HS-5 (cell line): ENCODE results near the gene XRCC2.
A peak's percentile ranks its signal among the peaks of the same experiment; 100 is the strongest.
"Not testable (repeated sequence)": the region's sequence is repeated elsewhere in the genome, so short reads cannot be mapped to it uniquely, and the experiment has no call there.

Experiments
- DNase-seq: peaks from one replicate; pipeline ENCODE4 v3.0.0-alpha.2; 2012; ENCODE audit warnings: low read depth

Gene XRCC2

DNA sequence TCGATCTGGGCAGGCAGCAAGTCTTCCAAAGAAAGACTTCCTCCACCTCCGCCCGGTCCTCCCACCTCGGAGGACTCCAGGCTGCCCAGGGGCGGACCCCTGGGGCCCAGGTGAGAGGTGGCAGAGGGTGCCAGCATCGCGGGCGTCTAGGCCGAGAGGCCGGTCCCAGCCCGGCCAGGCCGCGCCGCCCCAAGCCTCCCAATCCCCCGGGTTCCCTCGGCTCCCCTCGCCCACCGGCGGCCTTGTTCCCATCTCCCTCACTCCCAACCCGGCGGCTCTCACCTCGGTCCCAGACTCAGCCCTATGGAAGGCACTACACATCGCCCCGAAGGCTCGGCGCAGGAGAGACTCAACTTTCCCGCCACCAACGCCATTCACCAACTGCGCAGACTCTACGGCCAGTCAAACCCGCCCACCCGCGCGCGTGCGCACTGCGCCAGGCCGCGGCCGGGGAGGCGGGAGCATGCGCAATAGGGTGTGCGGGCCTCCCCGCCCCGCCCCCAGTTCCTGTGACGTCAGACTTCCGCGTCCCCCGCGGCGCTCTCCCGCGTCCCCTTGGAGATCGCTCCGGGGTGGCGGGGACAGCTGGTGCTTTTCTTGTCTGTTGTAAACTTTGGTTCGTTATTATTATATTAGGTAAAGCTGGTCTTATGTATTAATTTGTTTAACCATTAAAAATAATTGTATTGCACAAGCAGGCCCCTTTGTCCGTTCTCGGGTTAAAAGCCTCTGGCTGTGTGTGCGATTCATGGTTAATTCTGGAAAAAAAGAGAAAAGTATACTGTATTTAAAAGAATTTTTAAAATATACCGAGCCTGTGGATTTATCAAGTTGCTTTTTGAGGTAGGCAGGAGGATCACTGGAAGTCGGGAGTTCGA is at the start of gene XRCC2:
XRCC2 (minus strand) TSS at position 383 of the 878 bp plus-strand sequence; CDS start at position 321, 62 bp downstream.
- peak; percentile 34 for DNase-seq

DNA sequence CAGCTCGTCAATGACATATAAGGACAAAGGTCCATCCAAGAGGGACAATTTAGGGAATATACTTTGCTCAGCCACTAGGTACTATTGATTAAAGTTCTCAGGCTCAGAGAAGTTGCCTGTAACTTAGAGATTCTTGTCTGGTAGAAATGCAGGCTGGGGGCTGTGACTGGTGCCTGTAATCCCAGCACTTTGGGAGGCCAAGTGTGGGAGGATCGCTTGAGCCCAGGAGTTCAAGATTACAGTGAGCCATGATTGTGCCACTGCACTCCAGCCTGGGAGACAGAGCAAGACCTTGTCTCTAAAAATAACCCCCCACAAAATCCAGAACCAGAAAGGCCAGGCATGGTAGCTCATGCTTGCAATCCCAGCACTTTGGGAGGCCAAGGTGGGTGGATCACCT is 47.4 kb upstream of the XRCC2 start:
- no peak for DNase-seq

DNA sequence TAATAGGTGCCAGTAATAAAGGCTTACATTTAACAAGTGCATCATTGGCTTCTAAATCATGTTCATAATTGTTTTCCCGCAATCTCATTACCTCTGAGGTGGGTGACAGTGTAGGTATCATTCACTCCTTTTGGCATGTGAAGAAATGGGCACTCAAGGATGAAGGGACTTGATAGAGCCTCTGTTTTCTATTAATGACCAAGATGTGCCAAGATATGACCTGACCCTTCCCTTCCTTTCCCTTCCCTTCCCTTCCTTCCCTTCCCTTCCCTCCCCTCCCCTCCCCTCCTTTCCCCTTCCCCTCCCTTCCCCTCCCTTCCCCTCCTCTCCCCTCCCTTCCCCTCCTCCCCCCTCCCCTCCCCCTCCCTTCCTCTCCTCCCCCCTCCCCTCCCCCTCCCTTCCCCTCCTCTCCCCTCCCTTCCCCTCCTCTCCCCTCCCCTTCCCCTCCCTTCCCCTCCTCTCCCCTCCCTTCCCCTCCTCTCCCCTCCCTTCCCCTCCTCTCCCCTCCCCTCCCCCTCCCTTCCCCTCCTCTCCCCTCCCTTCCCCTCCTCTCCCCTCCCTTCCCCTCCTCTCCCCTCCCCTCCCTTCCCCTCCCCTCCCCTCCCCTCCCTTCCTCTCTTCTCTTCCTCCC is 36.6 kb upstream of the XRCC2 start:
- not testable (repeated sequence) for DNase-seq

DNA sequence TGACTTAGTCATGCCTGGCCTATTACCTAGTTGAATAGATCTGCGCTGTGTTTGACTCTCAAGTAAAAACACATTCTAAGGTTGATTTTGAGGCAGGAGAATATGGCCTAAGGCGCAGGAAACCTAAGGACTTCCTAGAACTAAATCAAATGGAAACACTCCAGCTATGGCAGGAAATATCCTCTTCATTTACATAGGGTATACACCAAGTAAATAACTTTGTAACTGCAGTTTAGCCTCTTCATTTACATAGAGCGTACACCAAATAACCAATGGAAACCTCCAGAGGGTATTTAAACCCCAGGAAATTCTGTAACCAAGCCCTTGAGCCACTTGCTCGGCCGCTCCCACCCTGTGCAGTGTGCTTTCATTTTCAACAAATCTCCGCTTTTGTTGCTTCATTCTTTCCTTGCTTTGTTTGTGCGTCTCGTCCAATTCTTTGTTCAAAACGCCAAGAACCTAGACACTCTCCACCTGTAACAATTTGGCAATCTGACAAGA is 35.6 kb upstream of the XRCC2 start:
- no peak for DNase-seq

DNA sequence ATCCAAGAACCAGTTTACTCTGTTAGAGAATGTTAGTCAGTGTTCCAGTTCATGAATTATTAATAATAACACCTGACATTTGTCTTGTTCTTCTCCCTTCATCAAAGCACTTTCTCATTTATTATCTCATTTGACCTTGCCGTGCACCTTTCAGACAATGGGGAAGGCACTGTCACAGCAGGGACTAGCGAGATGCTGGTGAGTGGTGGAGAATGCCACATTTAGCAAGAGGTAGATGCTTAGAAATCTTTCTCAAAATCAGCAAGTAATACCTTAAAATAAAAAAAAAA is 34.2 kb upstream of the XRCC2 start:
- no peak for DNase-seq

DNA sequence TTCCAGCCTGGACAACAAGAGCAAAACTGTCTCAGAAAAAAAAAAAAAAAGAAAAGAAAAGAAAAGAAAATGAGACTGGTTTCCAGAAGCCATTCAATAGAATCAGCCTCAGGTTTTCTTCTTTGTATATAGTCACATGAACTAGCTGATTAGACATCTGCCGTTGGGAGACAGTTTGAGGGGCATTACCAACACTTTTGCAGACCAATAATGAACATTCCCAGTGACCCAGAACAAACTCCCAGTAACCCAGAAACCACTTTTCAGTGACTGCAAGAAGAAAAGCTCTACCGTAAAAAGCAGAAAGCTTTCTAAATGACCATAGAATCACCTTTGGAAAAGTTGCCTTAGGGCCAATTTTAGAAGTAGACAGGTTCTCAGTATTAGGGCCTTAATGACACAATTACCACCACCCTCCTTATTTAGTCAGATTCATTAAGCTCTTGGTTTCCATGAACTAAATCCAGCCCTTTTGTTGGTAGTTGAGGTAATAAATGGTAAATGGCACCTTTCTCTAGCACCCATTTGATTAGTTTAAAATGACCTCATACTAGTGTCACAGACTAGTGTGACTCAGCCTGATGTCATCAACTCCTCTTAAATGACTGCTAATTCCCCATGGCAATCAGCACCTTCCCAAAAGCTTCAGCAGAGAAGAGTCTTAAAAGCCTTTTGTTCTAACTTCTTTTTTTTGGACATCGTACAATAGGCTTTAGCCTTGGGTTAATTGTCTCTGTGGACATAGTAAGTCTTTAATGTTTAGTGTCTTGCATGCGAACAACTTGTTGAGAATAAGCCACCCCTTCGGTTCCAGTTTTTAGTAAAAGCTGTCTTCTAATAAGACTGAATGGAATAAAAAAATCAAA is 33.6 kb upstream of the XRCC2 start:
- no peak for DNase-seq

DNA sequence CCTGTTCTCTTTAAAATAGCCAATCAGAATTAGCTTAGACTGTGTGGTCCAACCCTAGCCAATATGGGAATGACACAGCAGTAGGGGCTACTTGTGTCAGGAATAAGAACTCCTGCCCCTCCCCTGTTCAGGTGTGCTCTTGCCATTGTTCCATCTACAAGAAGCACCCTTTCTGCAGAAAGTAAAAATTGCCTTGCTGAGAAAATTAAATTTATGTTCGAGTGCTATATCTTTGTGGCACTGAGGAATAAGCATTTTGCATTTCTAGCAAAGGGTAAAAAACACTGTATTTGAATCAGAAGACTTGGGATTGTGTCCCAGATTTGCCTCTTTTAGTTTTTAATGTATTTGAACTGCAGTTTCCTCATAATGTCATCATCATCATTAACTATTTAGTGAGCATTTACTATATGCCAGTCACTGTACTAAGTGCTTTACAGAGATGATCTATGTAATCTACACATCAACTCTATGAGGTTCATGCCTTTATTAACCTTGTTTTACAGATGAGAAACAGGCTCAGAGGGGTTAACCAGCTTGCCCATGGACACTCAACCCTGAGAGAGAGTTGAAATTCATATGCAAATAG is 28.9 kb upstream of the XRCC2 start:
- DNase-seq: no peak

DNA sequence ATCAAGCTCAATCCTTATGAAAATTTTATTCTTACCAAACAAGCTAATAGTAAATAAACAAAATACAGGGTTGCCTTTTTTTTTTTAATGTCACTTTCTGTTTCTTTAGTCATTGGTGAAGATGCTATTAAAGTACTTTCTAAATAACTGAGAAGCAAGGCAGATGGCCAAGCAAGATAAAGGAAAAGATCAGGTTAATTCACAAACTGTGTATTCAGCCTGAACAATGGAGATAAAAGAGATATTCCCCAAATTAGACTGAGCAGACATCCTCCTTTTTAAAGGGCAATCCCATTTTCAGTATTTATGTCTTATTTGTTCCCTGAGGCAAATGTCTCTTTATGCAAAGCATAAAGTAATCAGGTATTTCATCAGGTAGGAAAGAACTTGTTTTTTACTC is 23.1 kb upstream of the XRCC2 start:
- DNase-seq: no peak

DNA sequence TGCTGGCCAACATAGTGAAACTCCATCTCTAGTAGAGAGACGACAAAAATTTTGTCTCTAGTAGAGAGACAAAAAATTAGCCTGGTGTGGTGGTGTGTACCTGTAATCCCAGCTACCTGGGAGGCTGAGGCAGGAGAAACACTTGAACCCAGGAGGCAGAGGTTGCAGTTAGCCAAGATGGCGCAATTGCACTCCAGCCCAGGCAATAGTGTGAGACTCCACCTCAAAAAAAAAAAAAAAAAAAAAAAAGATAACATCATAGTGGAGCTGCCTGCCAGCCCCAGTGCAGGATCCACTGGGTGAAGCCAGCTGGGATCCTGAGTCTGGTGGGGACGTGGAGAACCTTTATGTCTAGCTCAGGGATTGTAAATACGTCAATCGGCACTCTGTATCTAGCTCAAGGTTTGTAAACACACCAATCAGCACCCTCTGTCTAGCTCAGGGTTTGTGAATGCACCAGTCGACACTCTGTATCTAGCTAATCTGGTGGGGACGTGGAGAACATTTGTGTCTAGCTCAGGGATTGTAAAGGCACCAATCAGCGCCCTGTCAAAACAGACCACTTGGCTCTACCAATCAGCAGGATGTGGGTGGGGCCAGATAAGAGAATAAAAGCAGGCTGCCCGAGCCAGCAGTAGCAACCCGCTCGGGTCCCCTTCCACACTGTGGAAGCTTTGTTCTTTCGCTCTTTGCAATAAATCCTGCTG is 21.5 kb upstream of the XRCC2 start:
- not testable (repeated sequence) for DNase-seq

DNA sequence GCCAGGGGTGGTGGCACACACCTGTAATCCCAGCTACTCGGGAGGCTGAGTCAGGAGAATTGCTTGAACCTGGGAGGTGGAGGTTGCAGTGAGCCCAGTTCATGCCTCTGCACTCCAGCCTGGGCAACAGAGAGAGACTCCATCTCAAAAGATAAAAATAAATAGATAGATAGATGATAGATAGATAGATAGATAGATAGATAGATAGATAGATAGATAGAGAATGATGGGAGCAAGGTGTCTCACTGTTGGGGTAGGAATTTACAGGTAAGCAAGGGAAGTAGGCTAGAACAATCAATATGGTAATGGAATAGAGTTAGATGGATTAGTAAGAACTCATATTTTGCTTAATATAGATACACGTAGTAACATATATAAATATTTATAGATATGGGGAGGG is 16.3 kb upstream of the XRCC2 start:
- not testable (repeated sequence) for DNase-seq

DNA sequence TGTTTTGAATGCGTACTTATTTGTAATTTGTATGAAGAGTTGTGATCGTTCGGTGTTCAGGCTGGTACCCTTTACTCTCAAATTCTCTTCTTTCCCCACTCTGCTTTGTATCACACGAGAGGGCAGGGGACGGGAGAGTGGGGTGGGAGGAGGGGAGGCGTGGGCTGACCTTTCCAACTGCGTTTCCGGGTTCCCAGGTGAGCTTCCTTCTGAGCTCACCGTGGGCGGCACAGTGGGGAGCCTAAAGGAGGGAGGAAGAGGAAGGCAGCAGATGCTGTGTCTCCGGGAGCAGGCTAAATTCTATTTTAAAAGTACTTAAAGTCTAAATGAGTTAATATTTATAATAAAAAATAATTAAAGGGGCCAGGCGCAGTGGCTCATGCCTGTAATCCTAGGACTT is 7.4 kb upstream of the XRCC2 start:
- no peak for DNase-seq

DNA sequence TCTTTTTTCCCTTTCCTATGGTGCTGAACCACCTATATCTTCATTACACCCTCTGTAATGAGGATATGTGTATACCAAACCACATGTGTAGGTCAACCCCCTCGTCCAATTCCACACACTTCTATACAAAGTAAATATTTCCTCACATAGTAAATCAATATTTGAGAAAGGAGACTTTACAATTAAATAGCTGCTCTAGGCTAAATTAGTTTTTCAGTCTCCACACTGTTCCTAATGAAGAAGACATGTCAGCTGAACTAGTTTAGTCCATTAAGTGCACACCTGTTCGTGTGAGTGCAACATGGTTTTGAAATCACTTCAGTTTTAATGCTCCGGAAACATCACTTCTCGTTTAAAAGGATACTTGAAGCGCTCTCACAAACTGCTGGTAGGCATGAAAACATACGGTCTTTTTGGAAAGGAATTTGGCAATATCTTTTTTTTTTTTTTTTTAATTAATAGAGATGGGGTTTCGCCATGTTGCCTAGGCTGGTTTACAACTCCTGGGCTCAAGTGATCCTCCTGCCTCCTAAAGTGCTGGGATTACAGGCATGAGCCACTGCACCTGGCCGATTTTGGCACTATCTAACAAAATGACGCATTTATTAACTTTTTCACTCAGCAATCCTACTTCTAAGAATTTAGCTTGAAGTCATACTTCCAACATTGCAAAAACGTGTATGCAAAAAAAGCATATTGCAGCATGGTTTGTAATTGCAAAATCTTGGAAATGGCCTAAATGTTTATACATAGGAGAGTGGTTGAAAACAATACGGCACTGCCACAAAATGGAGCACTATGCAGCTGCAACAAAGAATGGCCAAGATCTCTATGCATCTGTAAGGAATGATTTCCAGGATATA is 2.1 kb upstream of the XRCC2 start:
- no peak for DNase-seq

DNA sequence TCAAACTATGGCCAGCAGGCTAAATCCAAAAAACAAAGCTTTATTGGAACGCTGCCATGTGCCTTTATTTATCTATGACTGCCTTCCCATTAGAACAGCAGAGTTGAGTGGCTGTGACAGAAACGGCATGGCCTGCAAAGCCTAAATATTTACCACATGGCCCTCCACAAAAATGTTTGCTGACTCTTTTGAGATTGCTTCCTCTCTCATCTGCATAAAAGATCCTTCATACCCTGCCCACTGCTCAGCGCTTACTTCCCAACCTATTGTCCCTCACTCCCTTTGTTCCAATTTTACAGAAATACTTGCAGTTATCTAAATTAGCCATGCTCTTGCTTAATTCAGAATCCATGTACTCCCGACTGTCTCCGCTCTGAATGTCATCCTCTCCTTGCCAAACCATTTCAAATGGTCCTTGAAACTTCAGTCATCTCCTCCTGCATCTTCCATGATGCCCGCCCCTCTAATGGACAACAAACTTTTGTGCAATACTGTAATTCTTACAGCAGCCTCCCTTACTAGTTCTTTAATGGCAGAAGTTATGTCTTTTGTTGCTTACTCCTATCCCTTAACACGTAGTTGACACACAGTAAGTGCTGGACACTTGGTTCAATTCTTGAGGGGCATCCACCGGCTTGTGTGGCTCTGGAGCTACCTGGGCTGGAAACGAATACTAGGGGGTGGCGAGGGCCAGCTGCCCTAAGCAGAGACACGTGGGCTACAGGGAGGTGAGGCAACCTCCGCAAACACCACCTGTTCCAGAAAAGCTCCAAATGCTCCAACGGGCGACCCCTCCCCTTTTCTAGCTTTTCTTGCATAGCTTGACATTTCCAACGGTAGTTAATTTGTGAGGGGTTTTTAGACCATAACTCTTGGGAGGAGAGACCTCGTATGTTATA is 832 bp downstream of the XRCC2 start:
- no peak for DNase-seq

DNA sequence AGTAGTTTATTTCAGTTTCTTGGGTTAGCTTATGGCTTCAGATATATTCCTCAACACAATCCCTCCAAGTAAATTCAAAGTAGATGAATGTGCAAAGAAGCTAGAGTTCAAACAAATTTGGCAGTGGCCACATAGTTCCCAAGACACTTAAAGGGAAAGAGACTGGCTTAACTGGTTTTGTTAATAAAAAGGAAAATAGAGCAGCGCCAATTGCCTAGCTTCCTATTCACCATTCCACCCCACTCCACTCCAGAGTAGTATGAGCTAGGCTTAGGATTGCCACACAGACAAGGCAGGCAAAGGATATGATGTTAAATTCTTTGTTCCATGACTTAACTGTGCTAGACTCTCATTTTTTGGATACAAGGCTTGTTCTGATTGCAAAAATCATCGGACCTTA is 2.0 kb downstream of the XRCC2 start:
- no peak for DNase-seq

DNA sequence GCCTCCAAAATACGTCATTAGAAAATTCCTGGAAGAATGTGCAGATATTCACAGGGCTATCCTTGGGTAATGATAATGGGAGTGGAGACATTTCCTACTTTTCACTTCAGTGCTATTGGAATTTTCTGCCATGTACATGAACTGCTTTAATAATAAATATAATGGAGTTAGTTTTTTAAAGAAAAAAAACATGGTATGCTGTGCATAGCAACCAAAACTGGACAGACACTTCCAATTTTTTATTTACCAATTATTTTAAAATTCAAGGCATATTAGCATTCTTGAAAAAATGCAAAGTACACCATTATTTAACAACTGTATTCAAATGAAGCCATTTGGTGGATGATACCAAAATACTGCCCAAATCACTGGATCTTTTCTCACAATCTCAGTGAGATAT is 3.3 kb downstream of the XRCC2 start:
- no peak for DNase-seq

DNA sequence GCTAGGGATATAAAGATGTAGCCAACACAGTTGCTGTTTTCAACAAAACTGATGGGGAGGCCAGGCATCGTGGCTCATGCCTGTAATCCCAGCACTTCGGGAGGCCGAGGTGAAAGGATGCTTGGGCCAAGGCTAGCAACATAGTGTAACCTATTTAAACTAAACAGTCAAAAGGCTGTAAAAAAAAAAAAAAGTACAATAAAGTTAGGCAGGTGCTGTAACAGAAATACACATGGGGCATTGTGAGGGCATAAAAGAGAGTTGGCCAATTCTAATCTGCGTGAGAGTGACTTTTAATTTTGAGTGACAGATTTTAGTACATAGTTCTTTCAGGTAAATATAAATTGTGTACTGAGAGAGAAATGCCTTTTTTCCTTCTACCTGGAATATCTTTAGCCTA is 6.2 kb downstream of the XRCC2 start:
- no peak for DNase-seq

DNA sequence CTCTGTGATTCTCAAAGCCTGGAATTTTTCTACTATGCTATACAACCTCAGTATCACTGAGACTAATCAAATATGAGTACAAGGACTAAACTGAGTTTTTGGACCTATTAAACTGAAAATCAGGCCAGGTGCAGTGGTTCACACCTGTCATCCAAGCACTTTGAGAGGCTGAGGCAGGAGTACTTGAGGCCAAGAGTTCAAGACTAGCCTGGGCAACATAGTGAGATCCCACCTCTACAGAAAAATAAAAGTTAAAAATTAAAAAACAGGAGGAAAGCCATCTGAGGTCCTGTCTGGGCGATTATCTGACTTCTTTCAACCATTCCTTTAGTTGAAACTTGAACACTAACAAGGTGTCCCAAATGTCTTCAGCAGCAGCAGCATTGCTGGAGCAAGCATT is 7.0 kb downstream of the XRCC2 start:
- no peak for DNase-seq

DNA sequence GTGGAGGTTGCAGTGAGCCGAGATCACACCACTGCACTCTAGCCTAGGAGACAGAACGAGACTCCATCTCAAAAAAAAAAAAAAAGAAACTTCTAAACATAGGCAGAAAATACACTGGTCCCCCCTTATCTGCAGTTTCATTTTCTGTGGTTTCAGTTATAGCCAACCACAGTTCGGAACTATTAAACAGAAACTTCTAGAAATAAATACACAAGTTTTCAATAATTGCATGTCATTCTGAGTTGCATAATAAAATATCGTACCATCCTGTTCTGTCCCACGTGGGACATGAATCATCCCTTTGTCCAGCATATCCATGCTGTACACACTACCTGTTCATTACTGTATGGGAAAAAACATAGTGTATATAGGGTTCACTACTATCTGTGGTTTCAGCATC is 8.0 kb downstream of the XRCC2 start:
- no peak for DNase-seq

DNA sequence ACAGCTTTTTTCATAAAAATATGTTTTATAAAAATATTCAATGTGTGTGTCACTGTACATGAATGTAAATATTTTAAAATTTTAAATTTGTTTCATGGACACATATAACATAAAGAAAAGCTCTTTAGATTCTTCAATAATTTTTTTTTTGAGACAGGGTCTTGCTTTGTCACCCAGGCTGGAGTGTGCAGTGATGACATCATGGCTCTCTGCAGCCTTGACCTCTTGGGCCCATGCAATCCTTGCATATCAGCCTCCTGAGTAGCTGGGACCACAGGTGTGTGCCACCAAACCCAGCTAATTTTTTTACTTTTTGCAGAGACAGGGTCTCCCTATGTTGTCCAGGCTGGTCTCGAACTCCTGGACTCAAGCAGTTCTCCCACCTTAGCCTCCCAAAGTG is 9.9 kb downstream of the XRCC2 start:
- DNase-seq: no peak

DNA sequence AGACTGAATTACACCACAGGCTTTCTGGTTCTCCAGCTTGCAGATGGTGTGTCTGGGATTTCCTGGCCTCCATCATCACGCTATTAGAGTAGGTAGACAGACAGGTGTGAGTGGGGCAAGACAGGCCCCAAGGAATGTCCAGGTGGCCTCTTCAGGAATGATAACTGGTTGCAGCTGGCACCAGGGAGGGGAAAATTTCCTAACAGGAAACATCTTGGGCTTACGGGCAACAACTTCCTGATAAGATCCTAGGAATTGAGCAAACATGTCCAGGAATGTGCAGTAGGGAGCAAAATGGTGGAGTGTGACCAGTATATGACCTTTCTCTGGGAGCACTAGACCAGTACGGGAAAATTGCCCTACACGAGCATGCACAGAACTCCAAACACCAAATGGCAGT is 11.3 kb downstream of the XRCC2 start:
- DNase-seq: no peak
